ENCODE results near the gene IFT20. TPM values are rescaled to one million over a fixed set of nuclear protein-coding genes. Genes with fewer than 3 reads are reported as not detected.

The IFT20 gene
- total and polyA plus RNA-seq, 11 donors = 7.9 to 18.9 (median 11.1) TPM

GRCh38 chr17:28280826-28281225 lies 54.4 kb downstream of the IFT20 start:
- Histone ChIP-seq H3K4me1 (peaks cover 0 to 12% (median 0%) of the 10 kb centered on the region in 12 donors), H3K27me3 (peaks cover 0 to 9% (median 0%) of the 10 kb centered on the region in 9 donors), H3K9me3 (no peaks in the 10 kb centered on the region), H3K27ac (no peak overlapping the region), H3K4me3 (no peak overlapping the region), H3K36me3 (no peaks in the 10 kb centered on the region)
- WGBS, 4 donors = 83 to 88% (median 86%) methylated on average over 3 of the region's 3 CpGs
- intact Hi-C loops (cut with DNase I) = no loop called here
- no peak for ATAC-seq
- no peak for DNase-seq
- TF ChIP-seq POLR2A (IDR thresholded peaks at IDR 0.05) = no peak
- TF ChIP-seq CTCF (IDR thresholded peaks at IDR 0.05) = no peak

DNA sequence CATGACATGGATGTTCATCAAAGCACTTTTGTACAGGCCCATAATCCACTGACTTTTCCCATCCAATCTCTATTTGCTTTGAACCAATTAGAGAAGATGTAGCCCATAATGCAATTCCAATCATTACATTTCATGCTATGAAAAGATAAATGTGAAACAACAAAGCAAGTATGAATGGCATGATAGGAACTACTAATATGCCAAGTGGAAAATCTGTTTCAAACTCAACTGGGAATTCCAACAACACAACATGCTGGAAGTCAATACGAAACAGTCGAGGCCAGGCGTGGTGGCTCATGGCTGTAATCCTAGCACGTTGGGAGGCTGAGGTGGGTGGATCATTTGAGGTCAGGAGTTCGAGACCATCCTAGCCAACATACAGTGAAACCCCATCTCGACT lies 55.9 kb downstream of the IFT20 start:
- H3K36me3 ChIP-seq = no peaks in the 10 kb centered on the region
- no peak for ATAC-seq
- no peak for DNase-seq
- TF ChIP-seq CTCF (IDR thresholded peaks at IDR 0.05) = no peak
- no peak for TF ChIP-seq POLR2A (IDR thresholded peaks at IDR 0.05)
- WGBS, 4 donors = 61 to 67% (median 64%) methylated on average over 6 of the region's 6 CpGs
- no peak overlapping the region for H3K4me3 ChIP-seq
- intact Hi-C loops (cut with DNase I) = no loop called here
- no peak overlapping the region for H3K27ac ChIP-seq
- peaks cover 0 to 12% (median 0%) of the 10 kb centered on the region in 12 donors for H3K4me1 ChIP-seq
- H3K27me3 ChIP-seq = peaks cover 0 to 15% (median 0%) of the 10 kb centered on the region in 9 donors
- no peaks in the 10 kb centered on the region for H3K9me3 ChIP-seq

Small RNA genes lying within 50 kb of the gene (microRNA-seq; reads per million reads assigned to microRNA genes)
- gene MIR4723 = 0.60 to 1.5 (median 0.83) reads per million in 4 donors

Other genes starting within 250 kb of the IFT20 start
- 1 to 10 TPM; 2.5 to 6.0 (median 3.3) TPM for gene TMEM97, start 16.3 kb downstream of the IFT20 start, total RNA-seq
- 1 to 10 TPM; 1.4 to 7.9 TPM for gene TMEM97, start 16.3 kb downstream of the IFT20 start, polyA plus RNA-seq
- gene TNFAIP1, start 289 bp upstream of the IFT20 start, total RNA-seq = 10 to 100 TPM; 31.7 to 83.4 (median 50.3) TPM
- gene TNFAIP1, start 289 bp upstream of the IFT20 start, polyA plus RNA-seq = 10 to 100 TPM; 11.9 to 47.8 TPM
- 100 to 1,000 TPM; 125 to 194 (median 163) TPM for gene POLDIP2, start 22.1 kb upstream of the IFT20 start, total RNA-seq
- 100 to 1,000 TPM in 1 of 2 donors, 10 to 100 TPM in 1; 97.8 to 186 TPM for gene POLDIP2, start 22.1 kb upstream of the IFT20 start, polyA plus RNA-seq
- not detected for gene SEBOX, start 29.7 kb upstream of the IFT20 start, total RNA-seq
- gene SEBOX, start 29.7 kb upstream of the IFT20 start, polyA plus RNA-seq = not detected
- 100 to 1,000 TPM in 2 of 9 donors, 10 to 100 TPM in 7; 28.0 to 120 (median 67.3) TPM for gene VTN, start 34.8 kb upstream of the IFT20 start, total RNA-seq
- 10 to 100 TPM; 16.9 to 29.5 TPM for gene VTN, start 34.8 kb upstream of the IFT20 start, polyA plus RNA-seq
- gene SARM1, start 36.2 kb upstream of the IFT20 start, total RNA-seq = 10 to 100 TPM in 4 of 9 donors, 1 to 10 TPM in 5; 4.7 to 11.3 (median 8.5) TPM
- 1 to 10 TPM; 3.7 to 4.4 TPM for gene SARM1, start 36.2 kb upstream of the IFT20 start, polyA plus RNA-seq
- 10 to 100 TPM in 2 of 9 donors, 1 to 10 TPM in 7; 3.4 to 13.9 (median 4.7) TPM for gene SLC46A1, start 70.7 kb upstream of the IFT20 start, total RNA-seq
- gene SLC46A1, start 70.7 kb upstream of the IFT20 start, polyA plus RNA-seq = 1 to 10 TPM; 2.6 to 3.7 TPM
- gene SLC13A2, start 138.2 kb upstream of the IFT20 start, total RNA-seq = not detected
- under 1 TPM in 1 of 2 donors, not detected in 1; 0.03 TPM for gene SLC13A2, start 138.2 kb upstream of the IFT20 start, polyA plus RNA-seq
- gene FOXN1, start 170.9 kb upstream of the IFT20 start, total RNA-seq = not detected
- not detected for gene FOXN1, start 170.9 kb upstream of the IFT20 start, polyA plus RNA-seq
- 10 to 100 TPM; 12.8 to 30.7 (median 19.2) TPM for gene UNC119, start 217.2 kb upstream of the IFT20 start, total RNA-seq
- 10 to 100 TPM; 18.4 to 23.7 TPM for gene UNC119, start 217.2 kb upstream of the IFT20 start, polyA plus RNA-seq
- 10 to 100 TPM; 44.7 to 83.1 (median 55.1) TPM for gene PIGS, start 236.1 kb upstream of the IFT20 start, total RNA-seq
- 10 to 100 TPM; 10.4 to 88.4 TPM for gene PIGS, start 236.1 kb upstream of the IFT20 start, polyA plus RNA-seq
- gene ALDOC, start 241.4 kb upstream of the IFT20 start, total RNA-seq = 100 to 1,000 TPM; 154 to 677 (median 224) TPM
- 100 to 1,000 TPM; 179 to 220 TPM for gene ALDOC, start 241.4 kb upstream of the IFT20 start, polyA plus RNA-seq